ENCODE results near the gene PRR19. TPM values are rescaled to one million over a fixed set of nuclear protein-coding genes. Genes with fewer than 3 reads are reported as not detected.
A peak's percentile ranks its signal among the peaks of the same experiment; 100 is the strongest.

Gene PRR19
- polyA plus RNA-seq, 1 donor from 2014 or later, result 2.4 TPM

DNA sequence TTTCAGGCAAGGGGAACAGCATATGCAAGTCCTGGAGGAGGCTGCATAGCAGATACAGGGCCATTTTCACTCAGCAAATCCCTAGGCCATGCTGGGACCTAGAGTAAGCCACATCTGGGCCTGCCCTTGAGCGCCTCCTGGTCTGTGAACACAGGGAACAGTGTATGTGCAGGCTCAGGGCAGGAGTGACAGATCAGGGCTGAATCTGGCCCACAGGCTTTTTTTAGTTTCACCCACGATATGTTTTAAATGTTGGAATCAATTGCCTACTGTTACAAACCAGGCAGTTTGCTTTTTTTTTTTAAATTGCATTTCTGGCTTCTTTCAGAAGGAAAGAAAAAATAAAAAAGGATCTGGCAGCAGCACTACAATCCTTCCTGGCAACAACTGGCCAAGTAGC, 9.7 kb downstream of the PRR19 start:
- TF ChIP-seq RAD21 (conservative IDR thresholded peaks at IDR 0.05), result no peak
- TF ChIP-seq, protein P1, sequence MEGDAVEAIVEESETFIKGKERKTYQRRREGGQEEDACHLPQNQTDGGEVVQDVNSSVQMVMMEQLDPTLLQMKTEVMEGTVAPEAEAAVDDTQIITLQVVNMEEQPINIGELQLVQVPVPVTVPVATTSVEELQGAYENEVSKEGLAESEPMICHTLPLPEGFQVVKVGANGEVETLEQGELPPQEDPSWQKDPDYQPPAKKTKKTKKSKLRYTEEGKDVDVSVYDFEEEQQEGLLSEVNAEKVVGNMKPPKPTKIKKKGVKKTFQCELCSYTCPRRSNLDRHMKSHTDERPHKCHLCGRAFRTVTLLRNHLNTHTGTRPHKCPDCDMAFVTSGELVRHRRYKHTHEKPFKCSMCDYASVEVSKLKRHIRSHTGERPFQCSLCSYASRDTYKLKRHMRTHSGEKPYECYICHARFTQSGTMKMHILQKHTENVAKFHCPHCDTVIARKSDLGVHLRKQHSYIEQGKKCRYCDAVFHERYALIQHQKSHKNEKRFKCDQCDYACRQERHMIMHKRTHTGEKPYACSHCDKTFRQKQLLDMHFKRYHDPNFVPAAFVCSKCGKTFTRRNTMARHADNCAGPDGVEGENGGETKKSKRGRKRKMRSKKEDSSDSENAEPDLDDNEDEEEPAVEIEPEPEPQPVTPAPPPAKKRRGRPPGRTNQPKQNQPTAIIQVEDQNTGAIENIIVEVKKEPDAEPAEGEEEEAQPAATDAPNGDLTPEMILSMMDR (IDR thresholded peaks at IDR 0.05; ENCODE audit: poor library complexity, severe bottlenecking), result peak; percentile 28
- H3K4me3 ChIP-seq (ENCODE audit: low read length), result no peak overlapping the region
- no peaks in the 10 kb centered on the region for H4K20me1 ChIP-seq (ENCODE audit: insufficient read depth)
- no peaks in the 10 kb centered on the region for H3K79me2 ChIP-seq (replicated peaks; ENCODE audit: insufficient read depth, low read length)
- H3K9me3 ChIP-seq (ENCODE audit: low read length), result no peaks in the 10 kb centered on the region
- no peaks in the 10 kb centered on the region for H3K27me3 ChIP-seq (ENCODE audit: insufficient read depth, low read depth, low read length)
- no peak overlapping the region for H2AFZ ChIP-seq (ENCODE audit: low read depth, low read length)
- H3K9ac ChIP-seq (ENCODE audit: low read length), result no peak overlapping the region
- H3K36me3 ChIP-seq (ENCODE audit: insufficient read depth, low read length), result no peaks in the 10 kb centered on the region
- H3K27ac ChIP-seq (ENCODE audit: low read length), result no peak overlapping the region
- H3F3A ChIP-seq (ENCODE audit: insufficient read depth, low read length, poor library complexity, severe bottlenecking), result no peaks in the 10 kb centered on the region
- no peaks in the 10 kb centered on the region for H3K9me2 ChIP-seq (ENCODE audit: insufficient read depth, low read length)
- H3K4me2 ChIP-seq (ENCODE audit: low read length), result no peak overlapping the region

DNA sequence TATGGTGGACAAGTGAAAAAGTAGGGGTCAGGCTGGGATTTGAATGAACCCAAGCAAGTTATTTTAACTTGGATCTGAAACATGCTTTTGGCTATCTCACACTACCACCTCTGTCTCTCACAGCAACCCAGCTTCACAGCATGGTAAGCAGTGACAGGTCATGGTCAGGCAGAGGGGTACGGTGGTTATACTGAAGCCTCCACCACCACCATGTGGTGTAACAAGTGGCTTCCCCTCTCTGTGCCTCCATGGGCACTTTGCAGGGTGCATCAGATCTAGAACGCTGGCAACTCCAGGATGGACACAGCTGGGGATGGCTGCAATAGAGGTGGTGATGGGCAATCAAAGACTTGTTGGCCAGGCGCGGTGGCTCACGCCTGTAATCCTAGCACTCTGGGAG, 10.4 kb downstream of the PRR19 start:
- H3K4me2 ChIP-seq (ENCODE audit: low read length), result no peak overlapping the region
- H3K4me3 ChIP-seq (ENCODE audit: low read length), result peak overlapping the region; percentile 80
- no peaks in the 10 kb centered on the region for H3K9me2 ChIP-seq (ENCODE audit: insufficient read depth, low read length)
- no peak overlapping the region for H3K9ac ChIP-seq (ENCODE audit: low read length)
- no peaks in the 10 kb centered on the region for H4K20me1 ChIP-seq (ENCODE audit: insufficient read depth)
- H3K9me3 ChIP-seq (ENCODE audit: low read length), result no peaks in the 10 kb centered on the region
- TF ChIP-seq RAD21 (conservative IDR thresholded peaks at IDR 0.05), result no peak
- TF ChIP-seq EZH2 (IDR thresholded peaks at IDR 0.05; ENCODE audit: borderline replicate concordance, insufficient read depth, low read length, poor library complexity, severe bottlenecking), result no peak
- TF ChIP-seq POLR2AphosphoS5 (IDR thresholded peaks at IDR 0.05), result no peak
- TF ChIP-seq, protein P2, sequence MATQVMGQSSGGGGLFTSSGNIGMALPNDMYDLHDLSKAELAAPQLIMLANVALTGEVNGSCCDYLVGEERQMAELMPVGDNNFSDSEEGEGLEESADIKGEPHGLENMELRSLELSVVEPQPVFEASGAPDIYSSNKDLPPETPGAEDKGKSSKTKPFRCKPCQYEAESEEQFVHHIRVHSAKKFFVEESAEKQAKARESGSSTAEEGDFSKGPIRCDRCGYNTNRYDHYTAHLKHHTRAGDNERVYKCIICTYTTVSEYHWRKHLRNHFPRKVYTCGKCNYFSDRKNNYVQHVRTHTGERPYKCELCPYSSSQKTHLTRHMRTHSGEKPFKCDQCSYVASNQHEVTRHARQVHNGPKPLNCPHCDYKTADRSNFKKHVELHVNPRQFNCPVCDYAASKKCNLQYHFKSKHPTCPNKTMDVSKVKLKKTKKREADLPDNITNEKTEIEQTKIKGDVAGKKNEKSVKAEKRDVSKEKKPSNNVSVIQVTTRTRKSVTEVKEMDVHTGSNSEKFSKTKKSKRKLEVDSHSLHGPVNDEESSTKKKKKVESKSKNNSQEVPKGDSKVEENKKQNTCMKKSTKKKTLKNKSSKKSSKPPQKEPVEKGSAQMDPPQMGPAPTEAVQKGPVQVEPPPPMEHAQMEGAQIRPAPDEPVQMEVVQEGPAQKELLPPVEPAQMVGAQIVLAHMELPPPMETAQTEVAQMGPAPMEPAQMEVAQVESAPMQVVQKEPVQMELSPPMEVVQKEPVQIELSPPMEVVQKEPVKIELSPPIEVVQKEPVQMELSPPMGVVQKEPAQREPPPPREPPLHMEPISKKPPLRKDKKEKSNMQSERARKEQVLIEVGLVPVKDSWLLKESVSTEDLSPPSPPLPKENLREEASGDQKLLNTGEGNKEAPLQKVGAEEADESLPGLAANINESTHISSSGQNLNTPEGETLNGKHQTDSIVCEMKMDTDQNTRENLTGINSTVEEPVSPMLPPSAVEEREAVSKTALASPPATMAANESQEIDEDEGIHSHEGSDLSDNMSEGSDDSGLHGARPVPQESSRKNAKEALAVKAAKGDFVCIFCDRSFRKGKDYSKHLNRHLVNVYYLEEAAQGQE (IDR thresholded peaks at IDR 0.05; ENCODE audit: borderline replicate concordance), result no peak
- TF ChIP-seq, protein P1 (IDR thresholded peaks at IDR 0.05; ENCODE audit: poor library complexity, severe bottlenecking), result no peak
- no peak for TF ChIP-seq EP300 (conservative IDR thresholded peaks at IDR 0.05; ENCODE audit: poor library complexity, severe bottlenecking)
- no peak for TF ChIP-seq MXI1 (conservative IDR thresholded peaks at IDR 0.05; ENCODE audit: poor library complexity, severe bottlenecking)
- no peak for TF ChIP-seq TAF1 (IDR thresholded peaks at IDR 0.05; ENCODE audit: low read depth)
- no peak for TF ChIP-seq SMC3 (conservative IDR thresholded peaks at IDR 0.05; ENCODE audit: poor library complexity)
- H3K36me3 ChIP-seq (ENCODE audit: insufficient read depth, low read length), result no peaks in the 10 kb centered on the region
- no peaks in the 10 kb centered on the region for H3K79me2 ChIP-seq (replicated peaks; ENCODE audit: insufficient read depth, low read length)
- H3K27ac ChIP-seq (ENCODE audit: low read length), result no peak overlapping the region
- no peak overlapping the region for H2AFZ ChIP-seq (ENCODE audit: low read depth, low read length)
- no peaks in the 10 kb centered on the region for H3K27me3 ChIP-seq (ENCODE audit: insufficient read depth, low read depth, low read length)
- no peaks in the 10 kb centered on the region for H3F3A ChIP-seq (ENCODE audit: insufficient read depth, low read length, poor library complexity, severe bottlenecking)

Measured in neural cell (in vitro differentiated cells).